Stimulated activated CD4-positive, alpha-beta T cell treated with anti-CD3 and anti-CD28 coated beads, Interleukin-2, amount 100 ng/mL, for 4 hours (primary cell): ENCODE results near the gene PARP9.
A peak's percentile ranks its signal among the peaks of the same experiment; 100 is the strongest.

ENCODE experiments used
- DNase-seq: peaks from one replicate; pipeline ENCODE4 v3.0.0-alpha.2; 2020; ENCODE audit warnings: low read depth

PARP9 gene

GRCh38 chr3:122564155-122564912, at the start of gene PARP9, which contains the start of gene DTX3L:
TSS of gene PARP9 (minus strand) at chr3:122564300. CDS start at chr3:122559620, 4,680 bp downstream.
TSS of gene DTX3L (plus strand) at chr3:122564338. CDS start at chr3:122564427, 89 bp downstream.
- peak; percentile 86 for DNase-seq

GRCh38 chr3:122612696-122613095, 48.6 kb upstream of the PARP9 start:
- no peak for DNase-seq

GRCh38 chr3:122609798-122610559, 45.9 kb upstream of the PARP9 start:
- DNase-seq: peak; percentile 3

GRCh38 chr3:122608916-122609315, 44.8 kb upstream of the PARP9 start:
- DNase-seq: no peak

GRCh38 chr3:122606330-122606729, 42.2 kb upstream of the PARP9 start:
- DNase-seq: no peak

GRCh38 chr3:122603056-122603455, 39.0 kb upstream of the PARP9 start:
- no peak for DNase-seq

GRCh38 chr3:122602011-122602710, 38.1 kb upstream of the PARP9 start:
- no peak for DNase-seq

GRCh38 chr3:122598556-122598955, 34.5 kb upstream of the PARP9 start:
- no peak for DNase-seq

GRCh38 chr3:122598151-122598550, 34.1 kb upstream of the PARP9 start:
- no peak for DNase-seq

GRCh38 chr3:122594025-122594424, 29.9 kb upstream of the PARP9 start:
- no peak for DNase-seq

GRCh38 chr3:122590610-122591009, 26.5 kb upstream of the PARP9 start:
- DNase-seq: no peak

- DNase-seq: no peak
Observed at GRCh38 chr3:122589297-122589696, 25.2 kb upstream of the PARP9 start.

- DNase-seq: no peak
Observed at GRCh38 chr3:122587572-122587971, 23.5 kb upstream of the PARP9 start.

GRCh38 chr3:122586773-122587485, 22.8 kb upstream of the PARP9 start:
- no peak for DNase-seq

- DNase-seq: no peak
Observed at GRCh38 chr3:122586098-122586497, 22.0 kb upstream of the PARP9 start.

GRCh38 chr3:122582390-122582789, 18.3 kb upstream of the PARP9 start:
- no peak for DNase-seq

GRCh38 chr3:122581622-122582021, 17.5 kb upstream of the PARP9 start:
- DNase-seq: no peak

GRCh38 chr3:122580470-122580869, 16.4 kb upstream of the PARP9 start:
- DNase-seq: no peak

- no peak for DNase-seq
Observed at GRCh38 chr3:122578069-122578740, 14.1 kb upstream of the PARP9 start.

- no peak for DNase-seq
Observed at GRCh38 chr3:122577409-122578031, 13.4 kb upstream of the PARP9 start, which contains the start of gene PARP15. TSS of gene PARP15 (plus strand) at chr3:122577650. CDS start at chr3:122577668, 18 bp downstream.
